COLO829 (cell line): ENCODE measurements around the gene HDAC8.
"Not testable (repeated sequence)": the region's sequence is repeated elsewhere in the genome, so short reads cannot be mapped to it uniquely, and the experiment has no call there.

Experiments
- DNase-seq: peaks from one replicate; pipeline ENCODE4 v3.0.0; 2012; ENCODE audit warnings: low spot score

HDAC8 gene

GRCh38 chrX:72572248-72573157, at the start of gene HDAC8:
Gene HDAC8 (minus strand): TSS chrX:72572843. CDS start chrX:72572761, 82 bp downstream.
- peak; percentile 53 for DNase-seq

GRCh38 chrX:72621625-72622485, 49.2 kb upstream of the HDAC8 start:
- DNase-seq: peak; percentile 51

- DNase-seq: no peak
These were observed 48.5 kb upstream of the HDAC8 start for GRCh38 chrX:72621163-72621562.

GRCh38 chrX:72620550-72621145, 48.0 kb upstream of the HDAC8 start:
- DNase-seq: peak; percentile 58

GRCh38 chrX:72609313-72609712, 36.7 kb upstream of the HDAC8 start:
- DNase-seq: peak; percentile 28

- DNase-seq: no peak
These were observed 32.1 kb upstream of the HDAC8 start for GRCh38 chrX:72604705-72605104.

- no peak for DNase-seq
These were observed 31.5 kb upstream of the HDAC8 start for GRCh38 chrX:72604112-72604511.

GRCh38 chrX:72591038-72591437, 18.4 kb upstream of the HDAC8 start:
- DNase-seq: not testable (repeated sequence)

GRCh38 chrX:72584163-72584562, 11.5 kb upstream of the HDAC8 start:
- no peak for DNase-seq

- no peak for DNase-seq
These were observed 3.7 kb upstream of the HDAC8 start for GRCh38 chrX:72576141-72576894.

- no peak for DNase-seq
These were observed 492 bp upstream of the HDAC8 start for GRCh38 chrX:72573158-72573511.

GRCh38 chrX:72569786-72570185, 2.9 kb downstream of the HDAC8 start:
- DNase-seq: no peak

- DNase-seq: no peak
These were observed 4.1 kb downstream of the HDAC8 start for GRCh38 chrX:72568406-72569092.

- DNase-seq: no peak
These were observed 6.2 kb downstream of the HDAC8 start for GRCh38 chrX:72566448-72566847.

- DNase-seq: not testable (repeated sequence)
These were observed 13.0 kb downstream of the HDAC8 start for GRCh38 chrX:72559655-72560054.

- DNase-seq: no peak
These were observed 18.0 kb downstream of the HDAC8 start for GRCh38 chrX:72554448-72555140.

- not testable (repeated sequence) for DNase-seq
These were observed 20.2 kb downstream of the HDAC8 start for GRCh38 chrX:72552443-72552842.

GRCh38 chrX:72545990-72546389, 26.7 kb downstream of the HDAC8 start:
- peak; percentile 4 for DNase-seq

GRCh38 chrX:72540318-72540717, 32.3 kb downstream of the HDAC8 start:
- peak; percentile 40 for DNase-seq

GRCh38 chrX:72539822-72540221, 32.8 kb downstream of the HDAC8 start:
- DNase-seq: peak; percentile 8

- no peak for DNase-seq
These were observed 36.1 kb downstream of the HDAC8 start for GRCh38 chrX:72536542-72536941.
